Panc1 (cell line): ENCODE data around the gene KLK5.

ENCODE experiments used
- POLR2AphosphoS5 ChIP-seq: IDR thresholded peaks from 2 replicates; pipeline ENCODE4 v1.6.1; 2012; ENCODE audit warnings: mild to moderate bottlenecking, low read depth, low read length, moderate library complexity
- SIN3A ChIP-seq: IDR thresholded peaks from 2 replicates; pipeline ENCODE4 v1.6.1; 2012; ENCODE audit warnings: low read depth, mild to moderate bottlenecking, low read length, moderate library complexity, borderline replicate concordance; ENCODE audit not compliant: insufficient read depth
- TCF7L2 ChIP-seq: IDR thresholded peaks from 2 replicates; pipeline ENCODE4 v1.6.1; 2011; ENCODE audit warnings: mild to moderate bottlenecking, low read depth, low read length, inconsistent platforms
- TF ChIP-seq, protein P1 (sequence below): fragments of 450-650 bp; IDR thresholded peaks from 2 replicates; pipeline ENCODE4 v1.5.1; 2017; ENCODE audit warnings: mild to moderate bottlenecking
- TF ChIP-seq, protein P2 (sequence below), 2 experiments: IDR thresholded peaks; 2 replicates each; pipeline ENCODE4 v1.6.1; 2011 to 2012; ENCODE audit warnings: low read depth in 2 of 2, control low read depth in 1 of 2, low read length in 1 of 2, mild to moderate bottlenecking in 1 of 2, moderate library complexity in 1 of 2; ENCODE audit not compliant: insufficient read depth in 1 of 2

DNA sequence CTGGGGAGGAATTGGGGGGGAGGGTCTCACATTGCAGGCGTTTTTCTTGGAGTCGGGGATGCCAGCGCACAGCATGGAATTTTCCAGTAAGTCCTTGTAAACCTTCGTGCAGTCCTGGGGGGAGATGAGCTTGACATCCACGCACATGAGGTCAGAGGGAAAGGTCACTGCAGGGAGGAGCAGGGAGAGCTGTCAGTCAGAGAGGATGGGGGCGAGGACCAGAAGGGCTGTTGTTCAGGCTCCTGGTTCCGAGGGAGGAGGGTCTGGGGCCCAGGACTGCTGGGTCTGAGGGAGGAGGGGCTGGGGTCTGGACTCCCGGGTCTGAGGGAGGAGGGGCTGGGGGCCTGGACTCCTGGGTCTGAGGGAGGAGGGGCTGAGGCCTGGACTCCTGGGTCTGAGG, 26.9 kb upstream of the KLK5 start:
- TF ChIP-seq, protein P1, sequence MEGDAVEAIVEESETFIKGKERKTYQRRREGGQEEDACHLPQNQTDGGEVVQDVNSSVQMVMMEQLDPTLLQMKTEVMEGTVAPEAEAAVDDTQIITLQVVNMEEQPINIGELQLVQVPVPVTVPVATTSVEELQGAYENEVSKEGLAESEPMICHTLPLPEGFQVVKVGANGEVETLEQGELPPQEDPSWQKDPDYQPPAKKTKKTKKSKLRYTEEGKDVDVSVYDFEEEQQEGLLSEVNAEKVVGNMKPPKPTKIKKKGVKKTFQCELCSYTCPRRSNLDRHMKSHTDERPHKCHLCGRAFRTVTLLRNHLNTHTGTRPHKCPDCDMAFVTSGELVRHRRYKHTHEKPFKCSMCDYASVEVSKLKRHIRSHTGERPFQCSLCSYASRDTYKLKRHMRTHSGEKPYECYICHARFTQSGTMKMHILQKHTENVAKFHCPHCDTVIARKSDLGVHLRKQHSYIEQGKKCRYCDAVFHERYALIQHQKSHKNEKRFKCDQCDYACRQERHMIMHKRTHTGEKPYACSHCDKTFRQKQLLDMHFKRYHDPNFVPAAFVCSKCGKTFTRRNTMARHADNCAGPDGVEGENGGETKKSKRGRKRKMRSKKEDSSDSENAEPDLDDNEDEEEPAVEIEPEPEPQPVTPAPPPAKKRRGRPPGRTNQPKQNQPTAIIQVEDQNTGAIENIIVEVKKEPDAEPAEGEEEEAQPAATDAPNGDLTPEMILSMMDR: no peak
- TF ChIP-seq TCF7L2: no peak
- no peak for TF ChIP-seq POLR2AphosphoS5
- TF ChIP-seq, protein P2, sequence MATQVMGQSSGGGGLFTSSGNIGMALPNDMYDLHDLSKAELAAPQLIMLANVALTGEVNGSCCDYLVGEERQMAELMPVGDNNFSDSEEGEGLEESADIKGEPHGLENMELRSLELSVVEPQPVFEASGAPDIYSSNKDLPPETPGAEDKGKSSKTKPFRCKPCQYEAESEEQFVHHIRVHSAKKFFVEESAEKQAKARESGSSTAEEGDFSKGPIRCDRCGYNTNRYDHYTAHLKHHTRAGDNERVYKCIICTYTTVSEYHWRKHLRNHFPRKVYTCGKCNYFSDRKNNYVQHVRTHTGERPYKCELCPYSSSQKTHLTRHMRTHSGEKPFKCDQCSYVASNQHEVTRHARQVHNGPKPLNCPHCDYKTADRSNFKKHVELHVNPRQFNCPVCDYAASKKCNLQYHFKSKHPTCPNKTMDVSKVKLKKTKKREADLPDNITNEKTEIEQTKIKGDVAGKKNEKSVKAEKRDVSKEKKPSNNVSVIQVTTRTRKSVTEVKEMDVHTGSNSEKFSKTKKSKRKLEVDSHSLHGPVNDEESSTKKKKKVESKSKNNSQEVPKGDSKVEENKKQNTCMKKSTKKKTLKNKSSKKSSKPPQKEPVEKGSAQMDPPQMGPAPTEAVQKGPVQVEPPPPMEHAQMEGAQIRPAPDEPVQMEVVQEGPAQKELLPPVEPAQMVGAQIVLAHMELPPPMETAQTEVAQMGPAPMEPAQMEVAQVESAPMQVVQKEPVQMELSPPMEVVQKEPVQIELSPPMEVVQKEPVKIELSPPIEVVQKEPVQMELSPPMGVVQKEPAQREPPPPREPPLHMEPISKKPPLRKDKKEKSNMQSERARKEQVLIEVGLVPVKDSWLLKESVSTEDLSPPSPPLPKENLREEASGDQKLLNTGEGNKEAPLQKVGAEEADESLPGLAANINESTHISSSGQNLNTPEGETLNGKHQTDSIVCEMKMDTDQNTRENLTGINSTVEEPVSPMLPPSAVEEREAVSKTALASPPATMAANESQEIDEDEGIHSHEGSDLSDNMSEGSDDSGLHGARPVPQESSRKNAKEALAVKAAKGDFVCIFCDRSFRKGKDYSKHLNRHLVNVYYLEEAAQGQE (IDR thresholded peaks at IDR 0.05; ENCODE audit: insufficient read depth in 1 of 2, low read depth in 2 of 2, low read length in 1 of 2): no peak
- no peak for TF ChIP-seq SIN3A
